Measurements from ENCODE around the gene AFMID. TPM values are rescaled to one million over a fixed set of nuclear protein-coding genes. Genes with fewer than 3 reads are reported as not detected.
"Not testable (repeated sequence)": the region's sequence is repeated elsewhere in the genome, so short reads cannot be mapped to it uniquely, and the experiment has no call there.

AFMID gene
- total RNA-seq, 1 donor from 2014 or later = 32.3 TPM

DNA sequence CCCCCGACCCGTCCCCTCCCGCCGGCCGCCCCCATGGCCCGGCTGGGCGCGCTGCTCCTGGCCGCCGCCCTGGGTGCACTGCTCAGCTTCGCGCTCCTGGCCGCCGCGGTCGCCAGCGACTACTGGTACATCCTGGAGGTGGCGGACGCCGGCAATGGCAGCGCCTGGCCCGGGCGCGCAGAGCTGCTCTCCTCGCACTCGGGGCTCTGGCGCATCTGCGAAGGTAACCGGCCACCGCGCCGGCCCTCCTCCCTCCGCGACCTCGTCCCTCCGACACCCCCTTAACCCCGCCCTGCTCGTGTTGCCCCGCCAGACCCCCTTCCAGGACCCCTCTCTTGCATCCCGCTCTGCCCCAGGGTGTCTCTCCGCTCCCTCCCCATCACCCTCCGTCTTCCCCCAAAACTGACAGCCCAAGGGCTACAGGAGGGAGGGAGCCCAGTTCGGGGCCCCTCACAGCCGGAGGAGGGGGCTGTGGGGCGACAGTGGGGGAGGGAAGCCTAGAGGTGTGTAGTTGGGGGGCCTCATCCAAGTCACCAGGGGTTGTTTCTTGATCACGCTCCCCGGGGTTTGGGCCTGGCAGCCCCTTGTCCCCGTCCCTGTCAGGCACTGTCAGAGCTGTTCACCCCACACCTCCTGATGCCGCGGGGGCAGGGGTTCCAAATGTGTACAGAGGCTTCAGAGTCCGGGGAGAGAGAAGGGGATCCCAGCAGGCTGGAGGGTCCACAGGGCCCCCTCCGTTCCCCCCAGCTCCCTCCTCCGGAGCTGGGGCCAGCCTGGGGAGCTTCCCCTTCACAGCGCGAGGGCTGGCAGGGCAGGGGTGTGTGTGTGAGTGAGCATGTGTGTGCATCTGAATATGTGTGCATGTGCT lies 45.1 kb downstream of the AFMID start:
- no peak for DNase-seq (ENCODE audit: low spot score in 2 of 2, unreplicated experiment in 2 of 2)
- no peaks in the 10 kb centered on the region for H3K36me3 Mint-ChIP-seq
- H3K4me1 Mint-ChIP-seq = peaks cover 5% of the 10 kb centered on the region
- peaks cover 44% of the 10 kb centered on the region for H3K27me3 Mint-ChIP-seq (ENCODE audit: low read depth)
- H3K27ac Mint-ChIP-seq = no peak overlapping the region
- no peaks in the 10 kb centered on the region for H3K9me3 Mint-ChIP-seq
- TF ChIP-seq CTCF (IDR thresholded peaks at IDR 0.05; ENCODE audit: unreplicated experiment) = no peak
- H3K4me3 Mint-ChIP-seq = peak overlapping the region; percentile 53

DNA sequence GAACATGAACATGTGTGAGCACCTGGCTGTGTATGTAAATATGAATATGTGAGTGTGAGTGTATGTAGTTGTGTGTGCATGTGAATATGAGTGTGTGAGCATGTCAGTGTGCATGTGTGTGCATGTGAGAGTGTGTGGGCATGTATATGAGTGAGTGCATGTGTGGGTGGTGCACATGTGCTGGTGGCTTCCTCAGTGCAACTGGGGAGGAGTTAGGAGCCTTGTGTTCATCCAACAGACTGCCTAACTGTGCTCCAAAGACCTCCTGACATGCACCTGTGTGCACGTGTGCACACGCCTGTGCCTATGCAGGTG lies 45.7 kb downstream of the AFMID start:
- H3K27me3 Mint-ChIP-seq (ENCODE audit: low read depth) = peaks cover 44% of the 10 kb centered on the region
- H3K4me3 Mint-ChIP-seq = peak overlapping the region; percentile 34
- no peak for DNase-seq (ENCODE audit: low spot score in 2 of 2, unreplicated experiment in 2 of 2)
- no peak overlapping the region for H3K27ac Mint-ChIP-seq
- peaks cover 10% of the 10 kb centered on the region for H3K4me1 Mint-ChIP-seq
- H3K9me3 Mint-ChIP-seq = no peaks in the 10 kb centered on the region
- no peaks in the 10 kb centered on the region for H3K36me3 Mint-ChIP-seq
- no peak for TF ChIP-seq CTCF (IDR thresholded peaks at IDR 0.05; ENCODE audit: unreplicated experiment)

GRCh38 chr17:78233678-78234077 lies 46.5 kb downstream of the AFMID start:
- Mint-ChIP-seq H3K36me3 (no peaks in the 10 kb centered on the region), H3K27me3 (ENCODE audit: low read depth) (peaks cover 44% of the 10 kb centered on the region), H3K27ac (no peak overlapping the region), H3K9me3 (no peaks in the 10 kb centered on the region), H3K4me1 (peaks cover 17% of the 10 kb centered on the region), H3K4me3 (no peak overlapping the region)
- DNase-seq (ENCODE audit: low spot score in 2 of 2, unreplicated experiment in 2 of 2) = no peak
- TF ChIP-seq CTCF (IDR thresholded peaks at IDR 0.05; ENCODE audit: unreplicated experiment) = no peak

- H3K36me3 Mint-ChIP-seq = no peaks in the 10 kb centered on the region
- no peak for DNase-seq (ENCODE audit: low spot score in 2 of 2, unreplicated experiment in 2 of 2)
- peaks cover 40% of the 10 kb centered on the region for H3K27me3 Mint-ChIP-seq (ENCODE audit: low read depth)
- H3K27ac Mint-ChIP-seq = no peak overlapping the region
- peaks cover 17% of the 10 kb centered on the region for H3K4me1 Mint-ChIP-seq
- no peak for TF ChIP-seq CTCF (IDR thresholded peaks at IDR 0.05; ENCODE audit: unreplicated experiment)
- H3K9me3 Mint-ChIP-seq = no peaks in the 10 kb centered on the region
- H3K4me3 Mint-ChIP-seq = no peak overlapping the region
These were observed 47.2 kb downstream of the AFMID start for GRCh38 chr17:78234261-78234865.

GRCh38 chr17:78235022-78235421 lies 47.9 kb downstream of the AFMID start:
- Mint-ChIP-seq H3K27me3 (ENCODE audit: low read depth) (peaks cover 35% of the 10 kb centered on the region), H3K4me1 (peaks cover 17% of the 10 kb centered on the region)
- DNase-seq (ENCODE audit: low spot score in 2 of 2, unreplicated experiment in 2 of 2); H3K9me3 Mint-ChIP-seq; H3K36me3 Mint-ChIP-seq; H3K4me3 Mint-ChIP-seq; H3K27ac Mint-ChIP-seq: not testable (repeated sequence)

DNA sequence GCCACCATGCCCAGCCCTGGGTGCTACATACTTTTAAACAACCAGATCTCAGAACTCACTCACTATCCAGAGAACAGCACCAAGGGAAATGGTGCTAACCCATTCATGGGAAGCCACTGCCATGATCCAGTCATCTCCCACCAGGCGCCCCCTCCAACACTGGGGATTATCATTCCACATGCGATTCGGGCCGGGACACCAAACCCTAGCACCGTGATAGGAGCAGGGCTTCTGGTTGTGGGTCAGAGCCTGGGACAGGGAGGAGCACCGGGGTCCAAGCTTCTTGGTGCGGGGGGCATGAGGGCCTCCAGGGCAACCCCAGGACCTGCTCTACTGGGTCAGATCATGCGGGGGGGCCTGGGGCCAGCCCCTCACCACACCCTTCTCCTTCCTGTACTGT lies 48.7 kb downstream of the AFMID start:
- H3K4me1 Mint-ChIP-seq = peaks cover 14% of the 10 kb centered on the region
- peaks cover 26% of the 10 kb centered on the region for H3K27me3 Mint-ChIP-seq (ENCODE audit: low read depth)
- TF ChIP-seq CTCF (IDR thresholded peaks at IDR 0.05; ENCODE audit: unreplicated experiment) = no peak
- no peak overlapping the region for H3K27ac Mint-ChIP-seq
- H3K36me3 Mint-ChIP-seq = no peaks in the 10 kb centered on the region
- H3K9me3 Mint-ChIP-seq = no peaks in the 10 kb centered on the region
- no peak overlapping the region for H3K4me3 Mint-ChIP-seq
- no peak for DNase-seq (ENCODE audit: low spot score in 2 of 2, unreplicated experiment in 2 of 2)
